GM21723 (cell line): ENCODE measurements around the gene CALM3.

Experiments
- ATAC-seq: cut with Tn5 transposase; IDR thresholded peaks from one replicate; pipeline ENCODE4 v1.9.1; 2021; ENCODE audit warnings: mild to moderate bottlenecking, moderate library complexity; ENCODE audit not compliant: unreplicated experiment

The CALM3 gene

DNA sequence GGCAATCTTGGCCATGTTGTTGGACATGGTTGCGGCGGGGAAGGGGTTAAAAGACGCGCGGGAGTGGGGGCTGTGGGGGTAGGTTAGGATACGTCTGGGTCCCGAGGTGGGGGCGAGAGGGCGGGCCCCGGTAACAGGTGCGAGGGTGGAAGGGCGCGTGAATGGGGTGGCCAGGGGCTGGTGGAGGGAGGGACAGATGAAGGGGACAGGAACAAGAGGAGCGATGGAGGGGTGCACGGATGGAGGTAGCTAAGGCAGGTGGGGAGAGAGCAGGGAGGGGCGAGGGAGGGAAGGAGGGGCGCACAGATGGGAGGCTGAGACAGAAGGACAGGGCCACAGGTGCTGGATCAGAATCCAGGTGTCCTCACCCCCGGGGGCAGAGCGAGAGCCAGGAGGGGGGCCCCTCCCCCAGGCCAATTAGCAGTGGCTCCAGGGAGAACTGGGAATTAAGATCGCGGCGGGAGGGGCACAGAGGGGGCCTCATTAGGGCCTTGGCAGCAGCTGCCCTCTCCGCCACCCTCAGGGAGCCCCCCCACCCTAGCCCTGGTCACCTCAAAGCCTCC lies 33.6 kb downstream of the CALM3 start:
- no peak for ATAC-seq

GRCh38 chr19:46635920-46636761 lies 35.0 kb downstream of the CALM3 start, which contains the start of gene GNG8:
TSS of gene GNG8 (minus strand) at chr19:46636202. CDS start at chr19:46634682, 1,520 bp downstream.
- ATAC-seq: no peak

- ATAC-seq: no peak
Observed at GRCh38 chr19:46637224-46637623, 36.1 kb downstream of the CALM3 start.

DNA sequence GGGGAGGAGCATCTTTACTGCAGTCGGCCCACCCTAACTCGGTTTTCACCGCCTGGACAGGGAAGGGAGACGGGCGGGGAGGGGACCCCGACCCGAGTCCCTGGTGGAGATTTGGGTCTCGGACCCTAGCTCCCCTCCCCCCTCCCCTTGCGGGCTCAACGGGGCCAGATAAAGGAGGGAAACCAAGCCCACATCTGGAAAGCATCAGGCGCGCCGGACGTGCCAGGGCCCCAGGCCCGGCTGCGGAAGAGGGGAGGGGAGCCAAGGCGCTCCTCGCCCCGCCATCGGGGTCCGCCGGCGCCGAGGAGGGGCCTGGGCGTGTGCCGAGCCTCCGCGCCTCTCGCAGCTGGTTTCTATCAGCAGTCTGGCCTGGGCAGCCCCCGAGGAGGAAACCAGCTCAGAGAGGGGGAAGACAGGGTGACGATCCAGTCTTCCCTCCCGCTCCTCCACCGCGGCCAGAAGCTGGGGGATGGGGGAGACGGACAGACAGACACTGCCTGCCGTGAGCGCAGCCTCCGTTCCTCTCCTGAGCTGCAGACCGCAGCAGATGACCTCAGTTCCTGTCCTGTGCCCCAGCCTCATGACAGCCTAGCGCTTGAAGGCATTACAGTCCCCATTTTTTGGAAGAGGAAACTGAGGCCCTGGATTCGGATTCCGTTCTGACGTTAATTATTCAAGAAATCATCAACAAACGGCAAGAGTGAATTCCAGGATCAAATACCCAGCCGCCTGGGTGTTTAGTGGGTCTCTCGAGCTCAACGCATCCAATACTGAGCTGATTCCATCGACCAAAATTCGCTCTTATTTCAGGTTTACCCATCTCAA lies 38.4 kb downstream of the CALM3 start:
- ATAC-seq: peak; percentile 6

- ATAC-seq: no peak
Observed at GRCh38 chr19:46640656-46641055, 39.5 kb downstream of the CALM3 start.

- no peak for ATAC-seq
Observed at GRCh38 chr19:46644720-46645119, 43.6 kb downstream of the CALM3 start.

- ATAC-seq: no peak
Observed at GRCh38 chr19:46646402-46646801, 45.3 kb downstream of the CALM3 start.

GRCh38 chr19:46648060-46648960 lies 47.2 kb downstream of the CALM3 start:
- no peak for ATAC-seq

DNA sequence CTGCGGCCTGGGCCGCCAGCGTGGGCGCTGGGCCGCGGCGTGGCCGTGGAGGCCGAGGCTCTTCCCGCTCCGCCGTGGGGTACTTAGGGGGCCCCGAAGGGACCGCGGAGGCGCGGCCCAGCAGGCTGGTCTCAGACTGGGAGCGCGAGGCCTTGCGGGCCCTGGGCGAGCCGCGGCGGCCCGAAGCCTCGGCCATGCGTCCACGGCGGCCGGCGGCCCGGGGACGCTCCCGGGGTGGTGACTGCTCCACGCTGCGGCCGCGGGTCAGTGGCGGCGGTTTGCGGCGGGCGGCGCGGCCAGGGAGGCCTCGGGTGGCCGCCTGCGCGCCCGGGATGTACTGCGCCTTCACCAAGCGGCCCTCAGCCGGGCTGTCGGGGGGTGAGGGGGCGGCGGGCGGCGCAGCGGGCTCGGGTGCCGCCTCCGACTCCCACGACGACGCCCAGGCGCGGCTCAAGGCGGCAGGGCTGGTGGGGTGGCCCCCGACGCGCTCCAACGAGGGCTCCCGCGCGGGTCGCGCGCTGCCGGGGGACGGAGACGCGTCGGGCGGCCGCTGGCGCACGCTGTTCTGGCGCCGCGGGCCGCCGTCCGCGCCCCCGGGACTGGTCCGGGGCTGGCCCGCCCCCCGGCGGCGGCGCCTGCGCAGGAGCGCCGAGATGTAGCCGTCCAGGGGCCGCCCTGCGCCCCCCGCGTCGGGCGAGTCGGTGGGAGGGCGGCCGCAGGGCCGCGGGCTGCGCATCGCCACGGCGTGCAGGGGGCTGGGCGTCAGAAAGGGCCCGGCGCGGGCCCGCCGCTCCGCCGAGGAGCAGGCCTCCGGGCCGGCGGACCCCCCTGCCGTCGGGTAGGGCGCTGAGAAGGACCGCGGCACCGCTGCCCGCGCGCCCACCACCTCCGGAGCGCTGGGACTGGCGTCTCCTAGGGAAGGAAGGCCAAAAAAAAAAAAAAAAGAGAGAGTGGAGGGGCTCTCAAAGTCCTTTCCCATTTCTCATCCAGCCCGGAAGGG lies 48.1 kb downstream of the CALM3 start:
- ATAC-seq: no peak

- no peak for ATAC-seq
Observed at GRCh38 chr19:46650445-46650844, 49.3 kb downstream of the CALM3 start.

DNA sequence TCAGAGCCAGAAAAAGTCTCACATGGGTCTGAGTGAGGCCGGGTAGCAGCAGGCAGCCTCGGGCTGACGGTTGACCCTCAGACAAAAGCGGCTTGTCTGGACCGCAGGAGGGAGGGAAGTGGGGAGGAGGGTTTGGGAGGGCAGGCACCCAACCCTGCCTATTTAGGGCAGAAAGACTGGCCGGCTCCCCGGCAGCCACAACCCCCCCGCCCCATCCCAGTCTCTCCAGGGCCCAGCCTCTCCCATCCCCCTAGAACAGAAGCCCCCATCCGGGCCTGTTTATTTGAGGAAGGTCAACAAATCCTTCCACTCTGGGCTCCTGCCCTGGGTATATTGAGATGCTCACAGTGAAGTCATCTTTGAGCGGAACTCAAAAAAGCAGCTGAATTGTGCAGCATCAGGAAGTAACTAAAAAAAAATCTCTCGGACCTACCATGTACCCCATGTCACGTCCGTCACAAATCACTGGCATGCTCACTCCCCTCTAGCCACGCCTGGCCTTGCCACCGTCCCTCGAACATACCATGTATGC lies 53.6 kb downstream of the CALM3 start:
- ATAC-seq: no peak

DNA sequence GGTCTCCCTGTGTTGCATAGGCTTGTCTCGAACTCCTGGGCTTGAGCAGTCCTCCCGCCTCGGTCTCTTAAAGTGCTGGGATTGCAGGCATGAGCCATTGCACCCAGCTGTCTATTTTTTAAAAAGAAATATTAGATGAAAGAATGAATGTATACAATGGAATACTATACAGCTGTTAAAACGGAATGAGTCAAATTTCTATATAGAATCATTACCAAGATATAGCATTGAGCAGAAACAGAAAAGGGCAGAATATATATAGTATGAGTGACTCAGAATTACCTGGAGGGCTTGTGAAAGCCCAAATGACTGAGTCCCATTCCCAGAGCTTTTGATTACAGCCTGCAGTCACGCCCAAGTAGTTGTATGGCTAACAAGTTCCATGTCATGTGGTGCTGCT lies 55.4 kb downstream of the CALM3 start:
- ATAC-seq: no peak

GRCh38 chr19:46659151-46660007 lies 58.2 kb downstream of the CALM3 start:
- ATAC-seq: no peak

- ATAC-seq: no peak
Observed at GRCh38 chr19:46660008-46660517, 58.9 kb downstream of the CALM3 start.
